ENCODE results near the gene RGL1.
A peak's percentile ranks its signal among the peaks of the same experiment; 100 is the strongest.

The RGL1 gene

DNA sequence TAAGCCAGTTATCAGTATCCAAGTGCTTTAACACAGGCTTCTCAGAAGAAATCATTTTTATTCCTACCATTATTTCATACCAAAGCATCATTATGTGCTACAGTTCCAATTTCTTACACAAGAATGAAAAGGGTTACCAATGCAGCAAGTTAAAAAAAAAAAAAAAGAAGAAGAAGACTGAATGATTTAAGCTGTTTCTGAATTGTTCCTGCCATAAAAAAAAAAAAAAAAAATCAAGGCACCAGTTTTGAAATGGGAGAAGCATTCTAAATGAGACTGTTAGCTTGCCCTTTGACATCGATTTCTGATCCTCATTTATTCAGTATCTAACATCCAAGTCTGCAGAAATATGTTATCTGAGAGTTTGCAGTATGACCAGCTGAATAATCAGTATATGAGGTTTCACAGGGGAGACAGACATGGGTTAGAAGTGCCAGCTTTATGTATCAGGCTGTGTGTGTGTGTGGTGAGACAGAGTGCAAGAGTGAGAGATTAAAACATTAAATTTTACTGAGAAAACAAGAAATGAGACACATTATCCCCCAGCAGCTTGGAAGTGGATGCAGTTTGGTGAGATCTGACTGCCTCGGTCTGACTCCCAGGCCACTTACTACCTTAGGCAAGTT is 126.8 kb downstream of the RGL1 start:
- Histone ChIP-seq H3K27ac (peak overlapping the region; percentile 14 to 45), H3K4me3 (no peak overlapping the region), H3K4me1 (peaks cover 0 to 9% (median 8%) of the 10 kb centered on the region in 4 donors), H3K9me3 (no peaks in the 10 kb centered on the region), H3K27me3 (no peaks in the 10 kb centered on the region), H3K36me3 (peaks cover 0 to 3% (median 0%) of the 10 kb centered on the region in 3 donors)
- no peak for TF ChIP-seq CTCF (IDR thresholded peaks at IDR 0.05)
- DNase-seq, result no peak
- intact Hi-C loops (cut with DNase I; ENCODE audit: low total_unique reads), result no loop called here

DNA sequence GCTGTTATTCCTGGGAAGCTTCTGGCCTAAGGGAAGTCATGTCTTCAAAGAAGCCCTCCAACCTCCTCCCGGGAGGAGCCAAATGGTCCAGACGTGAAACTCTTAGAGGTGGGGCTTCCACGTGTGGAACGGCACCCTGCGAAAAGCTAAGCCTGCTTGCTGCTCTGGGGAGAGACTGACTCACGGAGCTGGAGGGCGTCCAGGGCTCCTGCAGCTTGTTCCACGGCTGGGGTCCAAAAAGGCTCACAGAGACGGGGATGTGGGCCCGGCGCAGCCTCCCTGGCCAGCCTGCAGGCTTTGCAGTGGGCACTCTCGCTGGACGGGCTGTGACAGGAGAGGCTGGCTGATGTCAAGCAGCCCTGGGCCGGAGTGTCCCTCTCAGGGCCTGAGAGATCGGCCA is 127.5 kb downstream of the RGL1 start:
- no peak for TF ChIP-seq CTCF (IDR thresholded peaks at IDR 0.05)
- DNase-seq, result peak; percentile 81 to 90
- peak overlapping the region; percentile 7 to 17 for H3K4me3 ChIP-seq
- H3K27ac ChIP-seq, result peak overlapping the region; percentile 9 to 45
- no peaks in the 10 kb centered on the region for H3K9me3 ChIP-seq
- peaks cover 0 to 9% (median 8%) of the 10 kb centered on the region in 4 donors for H3K4me1 ChIP-seq
- intact Hi-C loops (cut with DNase I; ENCODE audit: low total_unique reads), result no loop called here
- H3K27me3 ChIP-seq, result no peaks in the 10 kb centered on the region
- H3K36me3 ChIP-seq, result no peaks in the 10 kb centered on the region

DNA sequence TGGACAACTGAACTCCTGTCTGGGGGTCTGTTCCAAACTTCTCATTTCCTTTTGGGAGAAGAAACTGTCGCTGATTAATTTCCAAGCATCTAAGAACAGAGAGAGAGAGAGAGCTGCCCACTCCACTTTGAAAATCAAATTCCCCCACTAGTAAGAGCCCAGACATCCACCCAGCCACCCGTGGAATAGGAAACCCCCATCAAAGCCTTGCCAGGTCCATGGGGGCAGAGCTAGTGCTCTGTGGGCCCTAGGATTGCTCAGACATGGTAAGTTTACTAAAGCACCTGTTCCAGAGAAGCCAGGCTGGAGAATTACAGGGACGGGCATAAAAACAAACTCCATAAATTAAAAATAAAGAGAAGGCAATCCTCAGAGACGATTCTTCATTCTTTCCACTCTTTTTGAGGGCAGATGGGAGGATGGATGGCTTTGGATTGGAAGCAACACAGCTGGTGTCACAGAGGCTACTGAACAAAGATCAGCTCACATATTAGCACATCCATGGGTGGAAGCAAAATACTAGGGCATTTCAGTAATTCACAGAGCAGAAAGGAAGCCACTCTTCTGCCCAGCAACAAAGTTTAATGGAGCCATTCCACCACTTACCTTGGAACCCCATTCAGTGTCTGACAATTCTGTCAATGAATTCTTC is 128.7 kb downstream of the RGL1 start:
- no peak overlapping the region for H3K4me3 ChIP-seq
- peaks cover 0 to 9% (median 8%) of the 10 kb centered on the region in 4 donors for H3K4me1 ChIP-seq
- DNase-seq, result no peak
- no peak overlapping the region for H3K27ac ChIP-seq
- intact Hi-C loops (cut with DNase I; ENCODE audit: low total_unique reads), result no loop called here
- H3K27me3 ChIP-seq, result no peaks in the 10 kb centered on the region
- H3K36me3 ChIP-seq, result no peaks in the 10 kb centered on the region
- no peaks in the 10 kb centered on the region for H3K9me3 ChIP-seq
- no peak for TF ChIP-seq CTCF (IDR thresholded peaks at IDR 0.05)

- no peak for TF ChIP-seq CTCF (IDR thresholded peaks at IDR 0.05)
- intact Hi-C loops (cut with DNase I; ENCODE audit: low total_unique reads), result no loop called here
- H3K27ac ChIP-seq, result no peak overlapping the region
- H3K27me3 ChIP-seq, result no peaks in the 10 kb centered on the region
- no peak for DNase-seq
- H3K4me1 ChIP-seq, result peaks cover 0 to 9% (median 8%) of the 10 kb centered on the region in 4 donors
- H3K4me3 ChIP-seq, result no peak overlapping the region
- H3K36me3 ChIP-seq, result no peaks in the 10 kb centered on the region
- H3K9me3 ChIP-seq, result no peaks in the 10 kb centered on the region
Measured at GRCh38 chr1:183934314-183934713, 129.4 kb downstream of the RGL1 start.

- peaks cover 0 to 9% (median 8%) of the 10 kb centered on the region in 4 donors for H3K4me1 ChIP-seq
- no peak for DNase-seq
- no peaks in the 10 kb centered on the region for H3K9me3 ChIP-seq
- no peak overlapping the region for H3K4me3 ChIP-seq
- H3K27ac ChIP-seq, result no peak overlapping the region
- intact Hi-C loops (cut with DNase I; ENCODE audit: low total_unique reads), result no loop called here
- no peaks in the 10 kb centered on the region for H3K36me3 ChIP-seq
- no peak for TF ChIP-seq CTCF (IDR thresholded peaks at IDR 0.05)
- H3K27me3 ChIP-seq, result no peaks in the 10 kb centered on the region
Measured at GRCh38 chr1:183936009-183936408, 131.1 kb downstream of the RGL1 start.

Data from tibial artery (tissue), 4 donors.